CD4-positive, alpha-beta T cell treated with Interleukin-15 for 1 hour (primary cell): ENCODE results near the gene MSLN.
"Not testable (repeated sequence)": the region's sequence is repeated elsewhere in the genome, so short reads cannot be mapped to it uniquely, and the experiment has no call there.

Experiments
- DNase-seq: peaks from one replicate; pipeline ENCODE4 v3.0.0-alpha.2; 2020

The MSLN gene

GRCh38 chr16:735982-736453, 24.5 kb upstream of the MSLN start:
- no peak for DNase-seq

GRCh38 chr16:736936-737481, 23.5 kb upstream of the MSLN start:
- DNase-seq: no peak

DNA sequence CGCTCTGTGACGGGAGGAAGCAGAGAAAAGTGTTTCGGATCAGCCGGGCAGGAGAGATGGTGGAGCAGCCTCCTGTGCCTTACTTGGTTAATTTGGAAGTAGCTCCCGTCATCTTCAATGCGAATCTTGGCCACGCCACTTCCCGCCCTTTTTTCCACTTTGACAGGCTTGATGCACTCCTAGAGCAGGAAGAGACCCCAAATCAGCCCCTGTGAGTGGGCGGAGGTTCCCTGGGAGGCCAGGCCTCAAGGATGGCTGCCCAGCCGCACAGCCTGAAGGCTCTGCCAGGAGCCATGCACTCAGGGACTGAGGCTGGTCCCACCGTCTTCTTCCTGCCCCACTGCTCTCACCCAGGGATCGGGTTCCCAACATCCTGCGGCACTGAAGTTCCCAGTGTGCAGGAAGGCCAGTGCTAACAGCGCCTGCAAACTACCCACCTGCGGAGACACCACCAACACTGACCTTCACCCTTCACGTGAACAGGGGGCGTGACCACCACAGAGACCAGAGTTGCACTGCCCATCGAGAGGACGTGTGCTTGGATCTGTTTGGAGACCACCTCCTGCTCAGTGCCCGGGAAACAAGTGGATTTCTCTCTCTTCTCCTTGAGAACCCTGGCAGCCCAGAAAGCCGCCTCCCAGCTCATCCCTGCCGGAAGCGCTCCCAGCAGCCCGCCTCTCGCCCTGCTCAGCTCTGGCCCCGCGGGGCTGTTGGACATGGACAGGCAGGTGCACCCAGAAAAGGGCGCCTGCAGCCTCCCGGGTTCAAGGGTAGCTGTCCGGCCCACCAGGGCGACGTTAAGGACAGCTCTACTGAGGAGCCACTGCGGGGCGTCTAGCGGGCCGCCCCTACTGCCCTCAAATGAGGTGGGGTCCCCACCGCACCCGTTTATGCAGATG, 20.7 kb upstream of the MSLN start:
- no peak for DNase-seq

GRCh38 chr16:740459-740763, 20.1 kb upstream of the MSLN start:
- no peak for DNase-seq

DNA sequence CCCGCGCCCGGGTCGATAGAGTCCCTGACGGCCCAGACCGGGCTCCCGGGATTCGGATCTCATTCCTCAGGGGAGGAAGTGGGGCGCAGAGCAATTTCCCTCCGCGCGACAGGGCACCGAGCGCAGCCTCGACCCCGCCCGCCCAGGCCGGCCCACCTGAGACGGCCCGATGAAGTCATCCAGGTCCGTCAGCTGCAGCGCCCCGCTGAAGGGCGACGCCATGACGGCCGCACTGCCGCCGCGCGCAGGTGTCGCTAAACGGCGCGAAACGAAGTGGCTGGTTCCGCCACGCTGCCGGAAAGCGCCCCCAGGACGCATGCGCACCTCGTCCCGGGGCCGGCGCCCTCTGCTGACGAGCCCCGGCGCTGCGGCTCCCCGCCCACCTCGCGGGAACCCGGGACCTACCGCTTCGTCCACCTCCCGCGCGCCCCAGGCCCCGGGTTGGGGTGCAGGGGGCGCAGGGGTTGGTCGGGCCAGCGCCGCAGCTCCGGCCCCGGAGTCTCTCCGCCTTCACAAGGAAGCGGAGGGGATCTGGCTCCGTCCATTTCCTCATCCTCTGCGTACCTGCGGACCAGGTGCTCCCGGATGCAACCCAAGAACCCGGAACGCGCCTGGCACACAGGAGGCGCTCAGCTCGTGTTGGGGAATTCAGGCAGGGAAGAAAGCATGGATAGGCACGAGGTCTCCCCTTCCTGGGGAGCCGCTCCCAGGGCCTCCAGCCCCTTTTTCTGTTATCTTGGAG, 19.6 kb upstream of the MSLN start, which contains the start of gene CIAO3:
Gene CIAO3, minus strand, starts transcription at position 234 of the 742 bp plus-strand sequence. Its CDS starts 12 bp downstream, at position 222.
- DNase-seq: peak; percentile 88

DNA sequence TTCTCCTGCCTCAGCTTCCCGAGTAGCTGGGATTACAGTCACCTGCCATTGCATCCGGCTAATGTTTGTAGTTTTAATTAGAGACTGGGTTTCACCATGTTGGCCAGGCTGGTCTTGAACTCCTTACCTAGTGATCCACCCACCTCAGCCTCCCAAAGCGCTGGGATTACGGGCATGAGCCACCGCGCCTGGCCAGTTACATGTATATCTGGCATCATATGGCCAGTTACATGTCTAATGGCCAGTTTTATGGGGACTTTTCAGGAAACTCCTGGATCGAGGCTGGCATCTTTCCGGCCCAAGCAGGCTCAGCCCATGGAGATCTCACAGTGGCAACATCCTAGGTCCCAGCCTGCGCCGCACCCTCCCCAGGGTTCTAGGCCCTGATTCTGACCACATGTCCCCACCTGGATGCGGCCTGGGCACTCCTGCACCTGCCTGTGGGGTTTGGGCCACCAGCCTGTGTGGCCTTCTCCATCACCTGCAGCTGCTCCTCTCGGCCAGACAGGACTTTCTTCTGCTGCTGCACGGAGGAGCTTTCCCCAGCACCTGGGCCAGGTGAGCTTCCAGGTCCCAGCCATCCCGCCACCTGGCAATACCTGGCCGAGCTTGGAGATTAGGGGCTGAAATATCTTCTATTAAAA, 18.4 kb upstream of the MSLN start:
- DNase-seq: no peak

DNA sequence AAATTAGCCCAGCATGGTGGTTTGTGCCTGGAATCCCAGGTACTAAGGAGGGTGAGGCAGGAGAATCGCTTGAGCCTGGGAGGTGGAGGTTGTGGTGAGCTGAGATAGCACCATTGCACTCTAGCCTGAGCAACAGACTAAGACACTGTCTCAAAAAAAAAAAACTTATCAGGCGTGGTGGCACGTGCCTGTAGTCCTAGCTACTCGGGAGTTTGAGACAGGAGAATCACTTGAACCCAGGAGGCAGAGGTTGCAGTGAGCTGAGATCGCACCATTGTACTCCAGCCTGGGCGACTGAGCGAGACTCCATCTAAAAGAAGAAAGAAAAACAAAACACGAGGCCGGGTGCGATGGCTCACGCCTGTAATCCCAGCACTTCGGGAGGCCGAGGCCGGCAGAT, 17.6 kb upstream of the MSLN start:
- DNase-seq: not testable (repeated sequence)

- no peak for DNase-seq
Observed at GRCh38 chr16:743794-744500, 16.6 kb upstream of the MSLN start.

DNA sequence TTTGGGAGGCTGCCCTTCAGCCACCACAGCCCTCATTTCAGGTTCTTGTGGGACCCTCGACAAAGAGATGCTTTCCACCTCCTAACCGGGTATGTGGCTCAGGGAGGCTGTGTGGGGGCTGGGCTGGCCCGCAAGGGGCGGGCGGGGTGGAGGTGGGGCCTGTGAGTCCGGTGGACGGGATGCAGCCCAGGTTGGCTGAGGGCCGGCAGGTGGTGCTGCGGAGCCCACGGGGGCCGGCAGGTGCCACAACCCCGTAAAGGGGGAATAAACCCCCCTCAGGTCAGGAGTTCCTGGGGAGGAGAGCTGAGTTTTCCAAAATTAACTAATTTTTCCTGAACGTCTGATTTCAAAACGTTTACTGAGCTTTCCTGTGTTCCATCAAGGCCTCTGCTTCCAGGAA, 14.8 kb upstream of the MSLN start:
- no peak for DNase-seq

DNA sequence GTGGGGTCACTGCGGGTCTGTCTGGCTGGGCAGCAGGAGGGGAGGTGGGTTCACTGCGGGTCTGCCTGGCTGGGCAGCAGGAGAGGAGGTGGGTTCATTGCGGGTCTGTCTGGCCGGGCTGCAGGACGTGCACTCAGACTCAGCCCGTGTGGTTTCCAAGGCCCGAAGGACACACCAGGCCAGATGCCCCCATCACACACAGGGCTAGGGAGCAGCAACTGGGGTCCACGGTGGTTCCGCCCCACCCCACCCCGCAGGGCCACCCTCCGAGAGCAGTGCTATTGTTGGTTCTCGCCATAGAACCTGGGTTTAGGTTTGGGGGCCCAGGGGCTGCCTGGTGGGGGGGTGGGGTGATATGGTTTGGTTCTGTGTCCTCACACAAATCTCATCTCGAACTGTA, 13.9 kb upstream of the MSLN start:
- DNase-seq: no peak

GRCh38 chr16:747978-748746, 12.4 kb upstream of the MSLN start:
- no peak for DNase-seq

DNA sequence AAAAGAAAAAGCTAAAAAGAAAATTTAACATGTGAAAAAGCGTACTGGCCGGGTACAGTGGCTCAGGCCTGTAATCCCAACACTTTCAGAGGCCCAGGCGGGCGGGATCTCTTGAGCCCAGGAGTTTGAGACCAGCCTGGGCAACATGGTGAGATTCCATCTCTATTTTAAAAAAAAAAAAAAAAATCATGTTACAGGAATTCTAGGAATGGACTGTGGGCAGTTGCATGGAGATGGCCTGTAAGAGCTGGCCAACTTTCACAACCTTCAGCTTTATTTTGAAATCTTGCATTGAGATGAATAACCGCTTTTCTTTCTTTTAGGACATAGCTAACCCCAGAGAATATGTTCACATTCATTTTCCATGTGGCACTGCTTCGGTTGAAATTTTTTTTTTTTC, 11.5 kb upstream of the MSLN start:
- no peak for DNase-seq

DNA sequence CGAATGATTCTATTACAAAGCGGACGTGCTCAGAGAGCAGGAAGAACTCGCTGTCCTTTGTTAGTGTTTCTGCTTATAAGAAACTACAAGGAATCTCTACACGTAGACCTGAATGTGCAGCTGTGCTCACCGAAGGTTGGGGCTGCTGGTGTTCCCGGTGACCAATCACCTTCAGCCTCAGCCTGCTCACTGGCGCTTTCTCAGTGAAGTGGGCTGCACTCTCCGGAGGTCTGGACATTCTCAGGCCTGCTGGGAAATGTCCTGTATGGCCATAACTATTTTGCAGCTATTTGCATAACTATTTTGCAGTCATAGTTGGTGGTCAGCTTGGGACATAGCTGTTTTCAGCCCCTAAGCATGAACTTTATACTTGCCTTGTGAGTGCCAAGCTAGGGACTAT, 10.0 kb upstream of the MSLN start:
- no peak for DNase-seq

DNA sequence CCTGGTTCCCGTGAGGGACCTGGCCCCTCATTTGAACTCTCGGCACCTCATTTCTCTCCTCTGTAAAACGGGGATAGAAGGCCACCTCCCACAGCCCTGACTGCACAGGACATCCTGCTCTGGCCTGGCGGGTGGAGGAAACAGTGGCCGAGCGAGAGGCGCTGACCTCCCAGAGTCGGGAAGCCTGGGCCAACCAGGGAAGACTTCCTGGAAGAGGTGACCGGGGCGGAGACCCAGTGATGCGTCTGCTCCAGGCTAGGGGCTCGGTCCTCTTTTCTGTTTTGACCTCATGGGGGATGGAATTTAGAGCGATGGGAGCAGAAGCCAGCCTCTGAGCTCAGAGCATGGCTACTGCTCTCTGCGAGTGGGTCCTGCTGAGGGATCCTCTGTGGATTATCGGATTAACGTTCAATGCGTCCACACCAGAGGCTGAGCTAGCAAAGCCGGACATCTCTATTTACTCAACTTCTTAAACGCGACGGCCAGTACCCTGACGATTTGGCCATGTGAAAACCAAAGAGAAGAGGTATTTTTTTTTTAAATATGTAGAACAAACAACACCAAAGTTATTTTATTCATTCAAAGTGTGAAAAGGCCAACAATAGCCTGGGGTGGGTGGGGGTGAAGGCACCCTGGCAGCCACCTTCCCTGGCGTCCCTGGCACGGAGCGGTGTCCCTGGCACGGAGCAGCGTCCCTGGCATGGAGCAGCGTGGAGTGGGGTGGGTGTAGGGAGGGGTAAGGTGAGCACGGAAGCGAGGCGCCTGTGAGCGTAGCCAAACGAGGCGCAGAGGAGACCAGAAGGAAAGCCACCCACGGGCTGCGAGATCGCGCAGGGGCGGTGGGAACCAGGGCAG, 9.2 kb upstream of the MSLN start:
- DNase-seq: no peak

- no peak for DNase-seq
Observed at GRCh38 chr16:752007-752312, 8.6 kb upstream of the MSLN start.

DNA sequence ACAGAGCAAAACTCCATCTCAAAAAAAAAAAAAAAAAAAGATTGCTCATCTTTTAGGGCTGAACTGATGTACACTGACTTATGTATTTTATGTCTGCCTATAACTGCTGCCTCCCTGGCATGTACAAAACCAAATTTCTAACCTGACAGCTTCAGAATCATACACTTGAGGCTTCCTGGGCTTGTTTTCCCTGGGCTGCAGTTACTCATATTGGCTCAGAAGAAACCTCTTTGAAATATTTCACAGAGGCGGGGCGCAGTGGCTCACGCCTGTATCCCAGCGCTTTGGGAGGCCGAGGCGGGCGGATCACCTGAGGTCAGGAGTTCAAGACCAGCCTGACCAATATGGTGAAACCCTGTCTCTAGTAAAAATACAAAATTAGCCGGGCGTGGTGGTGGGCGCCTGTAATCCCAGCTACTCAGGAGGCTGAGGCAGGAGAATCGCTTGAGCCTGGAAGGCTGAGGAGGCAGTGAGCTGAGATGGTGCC, 6.4 kb upstream of the MSLN start:
- not testable (repeated sequence) for DNase-seq

DNA sequence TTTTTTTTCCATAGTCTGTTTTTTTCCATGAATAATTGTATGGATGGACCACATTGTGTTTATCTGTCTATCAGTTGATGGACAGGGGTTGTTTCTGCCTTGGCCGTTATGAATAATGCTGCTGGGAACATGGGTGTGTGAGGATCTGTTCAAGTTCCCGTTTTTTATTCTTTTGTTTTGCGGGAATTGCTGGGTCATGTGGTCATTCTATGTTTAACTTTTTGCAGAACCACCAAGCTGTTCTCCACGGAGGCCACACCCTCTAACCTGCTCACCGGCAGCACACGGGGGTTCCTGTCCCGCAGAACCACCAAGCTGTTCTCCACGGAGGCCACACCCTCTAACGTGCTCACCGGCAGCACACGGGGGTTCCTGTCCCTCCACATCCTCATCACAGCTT, 5.9 kb upstream of the MSLN start:
- DNase-seq: no peak

GRCh38 chr16:756428-756827, 4.1 kb upstream of the MSLN start:
- DNase-seq: no peak

GRCh38 chr16:759110-759910, 1.2 kb upstream of the MSLN start:
- no peak for DNase-seq

DNA sequence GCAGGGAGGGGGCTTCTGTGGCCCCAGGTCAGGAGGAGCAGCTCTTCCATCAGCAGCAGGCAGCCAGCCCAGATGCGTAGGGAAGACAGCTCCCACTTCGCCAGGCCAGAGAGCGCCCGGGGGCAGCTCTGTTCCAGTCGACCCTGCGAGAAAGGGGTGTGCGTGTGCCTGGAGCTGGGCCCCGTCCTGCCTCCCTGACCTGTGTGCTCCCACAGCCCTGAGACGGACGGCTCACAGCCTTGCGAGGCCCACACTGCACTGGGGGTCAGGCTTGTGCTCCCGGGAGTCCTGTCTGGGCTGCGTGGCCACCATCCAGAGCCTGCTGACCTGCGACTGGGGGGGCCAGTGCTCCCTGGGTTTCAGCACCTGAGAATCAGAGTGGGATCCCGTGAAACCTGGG, 469 bp upstream of the MSLN start:
- DNase-seq: no peak
